Left hindlimb (tissue), 1 donor: ENCODE results near the gene LETM1.

ENCODE experiments used
- DNase-seq: peaks from one replicate; pipeline ENCODE4 v3.0.0-alpha.2; 2018

LETM1 gene

DNA sequence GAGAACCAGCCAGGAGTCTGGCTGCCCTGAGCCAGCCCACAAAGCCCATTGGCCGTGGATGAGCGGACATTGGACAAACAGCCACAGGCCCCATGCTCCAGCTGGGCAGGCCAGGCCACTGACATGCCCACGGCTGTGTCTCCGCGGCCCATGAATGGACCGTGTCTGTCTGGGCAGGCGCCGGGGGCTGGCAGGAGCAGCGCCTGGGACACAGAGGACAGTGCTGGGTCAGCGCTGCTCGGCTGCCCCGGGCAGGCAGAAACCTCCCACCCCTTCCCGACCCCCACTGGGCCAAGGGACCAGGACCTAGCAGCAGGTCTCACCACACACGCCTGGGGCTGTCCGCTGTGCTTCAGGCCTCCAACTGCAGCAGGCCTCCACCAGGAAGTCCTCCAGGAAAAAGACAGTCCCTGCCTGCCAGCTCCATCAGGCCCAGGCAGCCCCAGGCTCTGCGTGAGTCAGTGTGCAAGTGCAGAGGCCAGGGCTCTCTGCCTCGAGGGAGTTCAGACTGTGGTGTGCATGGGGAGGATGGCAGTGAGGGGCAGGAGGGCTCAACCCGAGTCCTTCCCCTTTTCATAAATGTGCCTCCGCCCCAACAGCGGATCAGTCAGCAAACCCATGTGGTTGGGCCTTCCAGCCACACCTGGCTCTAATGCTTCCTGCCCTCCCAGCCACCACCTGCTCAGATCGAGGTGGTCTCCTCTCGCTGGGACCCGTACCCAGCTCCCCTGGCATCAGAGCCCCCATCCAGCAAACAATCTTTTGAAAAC is 80.0 kb downstream of the LETM1 start:
- DNase-seq: no peak

DNA sequence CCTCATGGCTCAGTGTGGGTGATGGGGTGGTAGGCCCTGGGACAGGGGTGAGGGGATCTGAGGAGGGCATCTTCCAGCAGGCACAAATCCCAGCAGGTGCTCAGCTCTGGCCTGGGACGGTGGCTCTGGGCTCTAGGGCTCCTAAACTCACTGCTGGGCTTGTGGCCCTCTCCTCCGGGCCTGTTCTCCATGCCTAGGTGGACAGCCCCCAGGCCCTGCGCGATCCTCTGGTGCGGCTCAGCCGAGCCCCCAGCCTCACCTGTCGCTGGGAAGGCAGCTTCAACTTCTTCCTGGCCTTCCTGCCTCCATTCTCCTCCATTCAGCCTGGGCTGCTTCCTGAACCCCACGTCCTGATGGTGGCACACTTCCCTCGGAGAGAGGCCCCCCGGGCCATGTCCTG is 82.2 kb downstream of the LETM1 start:
- DNase-seq: no peak

DNA sequence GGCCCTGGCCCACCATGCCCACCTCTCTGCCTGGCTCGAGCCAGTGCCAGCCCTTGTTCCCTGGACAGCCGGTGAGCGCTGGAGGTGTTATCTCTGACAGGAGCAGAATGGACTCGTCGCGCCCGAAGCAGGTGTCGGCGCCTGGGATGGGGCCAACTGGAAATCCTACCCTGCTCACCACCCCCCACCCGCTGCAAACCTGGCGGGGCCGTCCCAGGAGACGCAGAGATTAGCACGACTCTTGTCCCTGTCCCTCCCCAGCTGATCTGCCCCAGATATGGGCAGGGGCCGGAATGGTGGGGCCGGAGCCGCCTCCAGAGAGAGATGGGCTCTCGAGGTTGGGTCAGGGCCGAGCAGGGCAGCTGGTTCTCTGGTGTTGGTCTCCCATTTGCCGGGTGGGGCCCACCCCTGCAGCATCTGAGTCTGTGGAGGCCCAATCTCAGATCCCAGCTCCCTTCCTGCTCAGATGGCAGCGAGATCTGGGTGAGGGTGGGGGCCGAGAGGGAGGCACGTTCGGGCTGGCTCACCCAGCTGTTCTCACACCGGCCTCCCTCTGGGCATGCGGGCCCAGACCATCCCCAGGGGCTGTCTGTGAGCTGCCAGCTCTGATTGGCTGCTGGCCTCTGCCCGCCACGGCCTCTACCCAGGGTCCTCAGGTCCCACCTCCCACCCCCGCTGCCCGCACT is 83.0 kb downstream of the LETM1 start:
- DNase-seq: no peak

DNA sequence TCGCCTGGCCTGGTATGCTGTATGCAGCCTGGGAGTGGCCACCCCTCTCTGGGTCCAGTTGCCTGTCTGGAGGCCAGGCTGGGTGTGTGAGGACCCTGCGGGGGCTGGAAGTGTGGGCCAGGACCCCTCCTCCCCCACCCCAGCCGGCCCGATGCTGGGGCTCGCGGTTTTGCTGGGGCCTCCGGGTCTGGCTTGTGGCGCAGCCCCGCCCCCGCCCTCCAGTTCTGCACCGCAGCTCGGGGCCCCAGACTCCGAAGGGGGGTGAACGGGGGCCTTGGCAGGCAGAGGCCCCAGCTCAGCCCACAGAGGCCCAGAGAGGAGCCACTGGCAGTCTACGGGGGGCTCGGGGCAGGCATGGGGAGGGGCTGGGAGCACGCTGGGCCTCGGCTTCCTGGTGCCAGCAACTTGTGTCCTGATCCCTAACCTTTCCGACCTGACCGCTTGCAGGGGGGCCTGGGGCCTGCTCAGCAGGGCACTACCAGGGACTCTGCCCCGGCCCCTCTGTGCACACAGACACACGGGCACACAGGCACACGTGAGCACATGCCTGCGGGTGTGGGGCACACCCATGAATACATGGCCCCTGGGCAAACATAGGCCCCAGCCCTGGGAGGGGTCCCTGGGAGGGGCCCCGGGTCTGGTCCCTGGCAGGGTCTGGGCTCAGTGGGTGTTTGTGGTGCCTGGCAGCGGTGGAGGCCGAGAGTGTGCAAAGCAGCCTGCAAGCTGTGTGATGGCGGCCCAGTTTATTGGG is 84.2 kb downstream of the LETM1 start:
- peak; percentile 76 for DNase-seq

- no peak for DNase-seq
Measured at GRCh38 chr4:1770791-1771231, 85.1 kb downstream of the LETM1 start.

DNA sequence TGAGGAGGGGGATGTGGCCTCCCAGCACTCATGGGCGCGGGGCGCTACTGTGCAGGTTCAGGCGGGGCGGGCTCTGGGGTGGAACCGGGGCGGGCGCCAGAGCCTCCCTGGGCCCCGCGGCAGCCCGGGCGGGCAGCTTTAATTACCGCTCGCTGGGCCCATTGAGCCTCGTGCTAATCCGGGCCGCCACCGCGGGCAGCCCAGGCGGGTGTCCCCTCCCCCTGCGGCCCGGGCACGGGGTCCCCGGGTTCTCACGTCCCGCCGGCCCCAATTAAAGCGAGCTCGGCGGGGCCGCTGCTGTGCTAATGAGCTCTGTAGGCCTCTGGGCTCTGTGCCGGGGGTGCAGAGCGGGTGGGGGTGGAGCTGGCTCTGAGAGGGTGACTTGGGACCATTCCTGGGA is 85.7 kb downstream of the LETM1 start:
- no peak for DNase-seq

DNA sequence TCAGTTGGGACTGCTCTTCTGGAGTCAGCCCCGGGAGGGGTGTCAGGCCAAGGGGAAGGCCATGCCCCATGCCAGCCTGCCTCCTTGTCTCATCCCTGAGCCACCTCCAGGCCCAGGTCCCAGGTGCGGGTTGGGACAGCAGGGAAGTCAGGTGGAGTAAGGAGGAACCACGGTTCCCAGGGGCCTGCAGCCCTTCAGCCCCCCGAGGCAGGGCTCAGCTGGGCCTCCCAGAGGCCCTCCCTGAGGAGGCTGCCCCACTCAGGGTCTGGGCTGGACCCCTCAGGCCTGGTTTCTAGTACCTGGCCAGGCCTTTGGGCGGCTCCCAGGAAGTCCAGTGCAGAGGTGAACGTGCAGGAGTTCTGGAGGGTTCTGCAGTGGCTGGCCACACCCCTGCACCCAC is 86.3 kb downstream of the LETM1 start:
- no peak for DNase-seq

- DNase-seq: no peak
Measured at GRCh38 chr4:1768367-1769034, 87.5 kb downstream of the LETM1 start.

DNA sequence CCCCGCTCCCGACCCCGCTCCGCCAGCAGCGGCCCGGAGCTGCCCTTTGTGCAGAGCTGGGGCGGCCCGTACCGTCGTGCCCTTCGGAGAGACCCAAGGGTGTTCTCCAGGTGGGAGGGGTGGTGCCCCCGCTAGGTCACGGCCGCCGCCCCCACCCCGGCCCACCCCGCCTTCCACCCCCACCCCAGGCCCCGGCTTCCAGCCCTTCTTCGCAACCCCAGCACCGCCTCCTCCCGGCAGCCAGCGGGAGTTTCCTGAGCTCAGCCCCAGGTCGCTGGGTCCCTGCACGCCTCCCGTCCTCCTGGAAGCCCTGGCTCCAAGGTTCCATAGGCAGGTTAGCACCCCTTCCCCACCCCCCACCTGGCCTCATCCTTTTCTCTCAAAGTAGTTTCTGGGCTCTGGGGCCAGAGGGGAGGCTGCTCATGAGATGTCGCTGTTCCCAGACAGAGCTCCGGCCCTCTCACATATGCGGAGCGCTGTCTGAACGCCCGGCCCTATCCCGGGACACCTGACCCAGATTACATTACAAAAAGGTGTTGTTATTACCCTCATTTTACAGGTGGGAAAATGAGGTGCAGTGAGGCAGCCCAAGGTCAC is 88.1 kb downstream of the LETM1 start:
- DNase-seq: peak; percentile 69

GRCh38 chr4:1767061-1767769 is 88.7 kb downstream of the LETM1 start:
- DNase-seq: peak; percentile 66

DNA sequence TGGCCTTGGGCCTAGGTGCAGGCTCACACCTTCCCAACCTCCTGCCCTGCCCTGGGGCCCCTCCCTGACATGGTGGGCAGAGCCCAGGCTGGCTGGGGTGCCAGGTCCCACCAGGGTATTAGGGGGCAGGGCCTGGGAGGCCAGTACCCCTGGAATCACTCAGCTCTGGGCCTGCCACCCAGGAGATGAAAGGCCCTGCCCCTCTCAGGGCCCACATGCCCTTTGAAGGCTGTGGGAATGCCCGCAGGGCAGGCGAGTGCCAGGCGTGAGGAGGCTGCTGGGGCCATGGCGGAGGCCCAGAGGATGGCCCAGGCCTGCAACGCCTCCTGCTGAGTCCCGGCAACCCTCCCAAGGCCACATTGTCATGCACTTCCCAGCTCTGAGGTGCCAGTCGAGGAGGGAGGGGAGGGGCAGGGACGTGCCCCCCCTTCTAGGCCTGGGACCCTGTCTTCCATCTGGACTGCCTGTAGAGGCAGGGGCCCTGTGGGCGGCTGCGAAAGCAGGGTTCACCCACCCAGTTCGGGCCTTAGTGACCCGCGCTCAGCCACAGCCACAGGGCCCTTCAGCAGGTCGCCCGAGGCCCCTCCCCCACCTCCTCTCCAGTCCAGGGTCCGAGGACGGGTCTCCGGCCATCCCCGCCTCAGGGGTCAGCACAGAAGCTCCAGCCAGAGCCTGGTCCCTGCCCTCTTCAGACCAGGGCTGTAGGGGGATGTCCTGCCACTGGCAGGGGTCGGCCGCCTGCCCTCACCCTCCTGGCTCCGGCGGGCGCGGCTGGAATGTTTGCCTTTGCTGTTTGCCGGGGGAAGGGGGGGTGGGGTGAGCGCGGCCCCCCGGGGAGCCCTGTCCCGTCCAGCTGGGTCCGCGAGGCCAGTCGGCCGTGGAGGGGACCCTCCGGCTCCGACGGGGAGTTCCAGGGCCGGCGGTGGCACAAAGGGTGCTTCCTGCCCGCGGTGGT is 89.6 kb downstream of the LETM1 start:
- DNase-seq: no peak

GRCh38 chr4:1765409-1766072 is 90.4 kb downstream of the LETM1 start:
- no peak for DNase-seq

DNA sequence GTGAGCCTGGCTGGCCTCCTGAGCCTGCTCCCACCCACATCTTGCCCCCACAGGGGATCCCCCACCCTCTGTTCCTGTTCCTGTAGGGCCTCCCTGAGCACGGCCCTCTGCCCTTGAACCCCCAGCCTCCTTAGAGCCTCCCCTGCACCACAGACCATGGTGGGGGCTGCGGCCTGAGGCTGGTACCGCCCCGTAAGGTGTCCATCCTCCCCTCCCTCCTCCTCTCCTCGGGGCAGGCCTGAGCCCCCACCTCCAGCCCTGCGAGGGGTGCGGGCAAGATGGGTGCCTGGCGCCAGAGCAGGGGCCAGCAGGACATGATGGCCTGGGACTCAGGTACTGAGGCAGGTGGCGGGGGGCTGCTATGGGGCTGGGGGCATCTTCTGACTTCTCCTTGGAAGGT is 91.3 kb downstream of the LETM1 start:
- no peak for DNase-seq

DNA sequence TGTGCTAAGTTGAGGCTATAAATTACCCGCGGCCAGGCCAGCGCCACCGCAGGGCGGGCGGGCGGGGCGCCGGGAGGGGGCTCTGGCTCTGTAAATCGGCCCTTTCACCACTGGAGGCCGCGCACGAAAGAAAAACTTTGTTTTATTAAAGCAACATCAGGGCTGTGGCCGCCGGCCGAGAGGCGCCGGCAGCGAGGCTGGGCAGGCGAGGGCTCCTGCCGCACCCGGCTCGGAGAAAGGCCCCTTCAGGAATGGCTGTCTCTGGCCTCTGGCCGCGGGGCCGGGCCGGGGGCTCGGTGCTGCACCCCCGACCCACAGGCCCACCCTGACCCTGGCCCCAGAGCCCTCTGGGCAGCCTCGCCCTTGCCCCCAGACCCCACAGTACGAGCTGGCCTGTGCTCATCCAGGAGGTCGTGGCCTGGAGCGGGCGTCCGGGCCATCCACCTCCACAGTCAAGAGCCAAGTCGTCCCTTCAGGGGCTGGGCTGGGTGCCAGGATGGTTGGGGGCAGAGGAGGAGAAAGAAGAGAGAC is 92.3 kb downstream of the LETM1 start:
- peak; percentile 87 for DNase-seq

- no peak for DNase-seq
Measured at GRCh38 chr4:1763070-1763549, 92.8 kb downstream of the LETM1 start.

DNA sequence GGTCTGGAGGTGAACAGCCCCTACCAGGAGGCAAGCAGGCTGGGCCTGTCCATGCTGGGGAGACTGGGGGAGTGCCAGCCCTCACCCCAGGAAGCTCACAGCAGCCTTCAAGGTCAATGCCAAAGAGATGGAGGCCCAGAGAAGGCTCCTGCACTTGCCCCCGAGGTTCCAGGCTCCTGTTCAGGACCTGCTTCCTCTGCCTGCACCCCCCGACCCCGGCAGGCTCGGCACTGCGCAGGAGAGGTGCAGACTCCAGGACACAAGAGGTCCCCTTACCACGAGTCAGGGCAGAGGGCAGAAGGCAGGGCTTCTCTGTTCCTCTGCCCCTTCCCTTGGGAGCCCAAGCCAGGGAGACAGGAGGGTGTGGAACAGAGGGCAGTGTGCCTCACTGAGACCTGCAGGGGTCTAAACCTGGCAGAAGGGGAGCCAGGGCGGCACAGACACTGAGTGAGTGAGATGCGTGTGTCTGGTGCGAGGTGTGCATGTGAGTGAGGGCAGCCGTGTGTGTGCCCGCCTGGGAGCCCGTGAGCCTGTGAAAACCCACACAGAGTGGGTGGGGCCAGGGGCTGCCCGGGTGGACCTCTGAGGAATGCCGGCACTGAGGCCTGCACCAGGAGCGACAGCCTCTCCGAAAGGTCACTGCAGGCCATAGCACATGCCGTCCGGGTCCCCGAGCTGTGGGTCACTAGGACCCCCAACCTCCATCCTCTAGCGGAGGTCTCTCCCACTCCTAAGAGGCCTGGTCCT is 93.5 kb downstream of the LETM1 start:
- DNase-seq: no peak
